DND-41 (cell line): ENCODE results near the gene CFAP251.

Experiments
- CTCF ChIP-seq: IDR thresholded peaks from 2 replicates; pipeline ENCODE4 v1.5.1; 2012; ENCODE audit warnings: borderline replicate concordance, low read length, moderate library complexity, mild to moderate bottlenecking; ENCODE audit not compliant: poor library complexity, severe bottlenecking; ENCODE audit errors: extremely low read depth
- EZH2 ChIP-seq: IDR thresholded peaks from 3 replicates; pipeline ENCODE4 v1.6.1; 2012; ENCODE audit warnings: borderline replicate concordance, low read depth, mild to moderate bottlenecking, moderate library complexity, low read length, inconsistent platforms; ENCODE audit not compliant: severe bottlenecking

GRCh38 chr12:121980892-121981272 is 62.5 kb downstream of the CFAP251 start:
- TF ChIP-seq CTCF (no peak), EZH2 (no peak)
